ENCODE measurements around the gene DCUN1D3. TPM values are rescaled to one million over a fixed set of nuclear protein-coding genes. Genes with fewer than 3 reads are reported as not detected.
"Not testable (repeated sequence)": the region's sequence is repeated elsewhere in the genome, so short reads cannot be mapped to it uniquely, and the experiment has no call there.

Gene DCUN1D3
- total RNA-seq: 12.0 and 13.0 TPM in 2 replicates

GRCh38 chr16:20900299-20901067 lies at the start of gene DCUN1D3, which contains the start of gene LYRM1:
DCUN1D3 (minus strand) TSS chr16:20900358; CDS start chr16:20862538, 37,820 bp downstream.
LYRM1 (plus strand) TSS chr16:20900771; CDS start chr16:20915556, 14,785 bp downstream.
- intact Hi-C loops (cut with micrococcal nuclease): loop anchor here (1.0 to 5.0 kb wide), 7 partner anchors 26 to 1343 kb away; partner anchors contain the start of genes ERI2, REXO5, THUMPD1 and VPS35L

- intact Hi-C loops (cut with micrococcal nuclease): no loop called here
These were observed 49.5 kb upstream of the DCUN1D3 start for GRCh38 chr16:20949660-20950059.

- intact Hi-C loops (cut with micrococcal nuclease): no loop called here
These were observed 48.3 kb upstream of the DCUN1D3 start for GRCh38 chr16:20948444-20948843.

- intact Hi-C loops (cut with micrococcal nuclease): no loop called here
These were observed 46.0 kb upstream of the DCUN1D3 start for GRCh38 chr16:20946015-20946629.

- intact Hi-C loops (cut with micrococcal nuclease): loop anchor here (1.0 kb wide), 2 partner anchors 45 to 71 kb away; partner anchors contain the start of genes DCUN1D3 and LYRM1
These were observed 45.4 kb upstream of the DCUN1D3 start for GRCh38 chr16:20945575-20945875.

GRCh38 chr16:20944861-20945574 lies 44.9 kb upstream of the DCUN1D3 start:
- intact Hi-C loops (cut with micrococcal nuclease): loop anchor here (1.0 to 5.0 kb wide), 3 partner anchors 45 to 93 kb away; partner anchors contain the start of genes DCUN1D3 and LYRM1

GRCh38 chr16:20942256-20942655 lies 42.1 kb upstream of the DCUN1D3 start:
- intact Hi-C loops (cut with micrococcal nuclease): loop anchor here (5.0 kb wide), 1 partner anchor 90 kb away; no protein-coding TSS in a partner anchor

- intact Hi-C loops (cut with micrococcal nuclease): loop anchor here (5.0 kb wide), 1 partner anchor 89 kb away; no protein-coding TSS in a partner anchor
These were observed 41.4 kb upstream of the DCUN1D3 start for GRCh38 chr16:20941636-20941926.

GRCh38 chr16:20940871-20941635 lies 40.9 kb upstream of the DCUN1D3 start:
- intact Hi-C loops (cut with micrococcal nuclease): loop anchor here (5.0 kb wide), 1 partner anchor 89 kb away; no protein-coding TSS in a partner anchor

GRCh38 chr16:20939611-20940010 lies 39.5 kb upstream of the DCUN1D3 start:
- intact Hi-C loops (cut with micrococcal nuclease): loop anchor here (5.0 kb wide), 1 partner anchor 87 kb away; no protein-coding TSS in a partner anchor

GRCh38 chr16:20938426-20938825 lies 38.3 kb upstream of the DCUN1D3 start:
- intact Hi-C loops (cut with micrococcal nuclease): no loop called here

GRCh38 chr16:20937736-20938135 lies 37.6 kb upstream of the DCUN1D3 start:
- intact Hi-C loops (cut with micrococcal nuclease): no loop called here

- intact Hi-C loops (cut with micrococcal nuclease): no loop called here
These were observed 33.4 kb upstream of the DCUN1D3 start for GRCh38 chr16:20933589-20933988.

- intact Hi-C loops (cut with micrococcal nuclease): no loop called here
These were observed 31.0 kb upstream of the DCUN1D3 start for GRCh38 chr16:20931066-20931600.

GRCh38 chr16:20930365-20930690 lies 30.2 kb upstream of the DCUN1D3 start:
- intact Hi-C loops (cut with micrococcal nuclease): no loop called here

GRCh38 chr16:20929676-20930364 lies 29.7 kb upstream of the DCUN1D3 start:
- intact Hi-C loops (cut with micrococcal nuclease): not testable (repeated sequence)

GRCh38 chr16:20928774-20929411 lies 28.7 kb upstream of the DCUN1D3 start:
- intact Hi-C loops (cut with micrococcal nuclease): no loop called here

- intact Hi-C loops (cut with micrococcal nuclease): no loop called here
These were observed 25.6 kb upstream of the DCUN1D3 start for GRCh38 chr16:20925751-20926150.

- intact Hi-C loops (cut with micrococcal nuclease): no loop called here
These were observed 23.7 kb upstream of the DCUN1D3 start for GRCh38 chr16:20923876-20924275.

GRCh38 chr16:20920799-20921198 lies 20.6 kb upstream of the DCUN1D3 start:
- intact Hi-C loops (cut with micrococcal nuclease): no loop called here
